Body of pancreas (tissue), 4 donors: ENCODE data around the gene ACSL5.

ENCODE experiments used
- CTCF ChIP-seq, 7 experiments: fragments of 450-650 bp in 4 of 7; fragments of 200-600 bp in 3 of 7; sonication (generic) in 3 of 7; IDR thresholded peaks; one replicate each; pipeline ENCODE4 v1.5.1; 2016 to 2019; ENCODE audit warnings: antibody characterized with exemption in 7 of 7
- POLR2A ChIP-seq, 3 donors: fragments of 450-650 bp; IDR thresholded peaks; one replicate each; pipeline ENCODE4 v1.6.1; 2016; ENCODE audit warnings: antibody characterized with exemption in 3 of 3, mild to moderate bottlenecking in 2 of 3

- TF ChIP-seq CTCF (IDR thresholded peaks at IDR 0.05), result no peak
- no peak for TF ChIP-seq POLR2A (IDR thresholded peaks at IDR 0.05)
Measured at GRCh38 chr10:112352044-112352443, 21.9 kb upstream of the ACSL5 start.
